Inflammatory macrophage treated with lipopolysaccharide for 1 hour (primary cell): ENCODE measurements around the gene HMGN3.
A peak's percentile ranks its signal among the peaks of the same experiment; 100 is the strongest.

Source experiments
- DNase-seq, 2 donors: peaks; one replicate each; pipeline ENCODE4 v3.0.0-alpha.2; 2020 to 2022

HMGN3 gene

GRCh38 chr6:79232696-79233462, 1.6 kb downstream of the HMGN3 start:
- DNase-seq, result no peak

GRCh38 chr6:79231666-79232065, 2.8 kb downstream of the HMGN3 start:
- no peak for DNase-seq

- DNase-seq, result no peak
These were observed 3.4 kb downstream of the HMGN3 start for GRCh38 chr6:79231101-79231500.

GRCh38 chr6:79230149-79230548, 4.3 kb downstream of the HMGN3 start:
- DNase-seq, result no peak

- DNase-seq, result no peak
These were observed 7.0 kb downstream of the HMGN3 start for GRCh38 chr6:79227445-79227844.

GRCh38 chr6:79226660-79227059, 7.8 kb downstream of the HMGN3 start:
- no peak for DNase-seq

GRCh38 chr6:79225717-79226599, 8.5 kb downstream of the HMGN3 start:
- no peak for DNase-seq

GRCh38 chr6:79223611-79224404, 10.7 kb downstream of the HMGN3 start:
- no peak for DNase-seq

- no peak for DNase-seq
These were observed 19.2 kb downstream of the HMGN3 start for GRCh38 chr6:79215213-79215824.

- DNase-seq, result no peak
These were observed 21.6 kb downstream of the HMGN3 start for GRCh38 chr6:79212859-79213258.

- DNase-seq, result peak; percentile 85 to 86
These were observed 25.7 kb downstream of the HMGN3 start for GRCh38 chr6:79208816-79209215.

- no peak for DNase-seq
These were observed 30.7 kb downstream of the HMGN3 start for GRCh38 chr6:79203753-79204253.

GRCh38 chr6:79202556-79202955, 31.9 kb downstream of the HMGN3 start:
- DNase-seq, result peak in 1 of 2 donors; percentile 52

- peak; percentile 10 to 62 for DNase-seq
These were observed 32.5 kb downstream of the HMGN3 start for GRCh38 chr6:79201983-79202382.

- no peak for DNase-seq
These were observed 33.3 kb downstream of the HMGN3 start for GRCh38 chr6:79201143-79201542.

GRCh38 chr6:79196912-79197311, 37.6 kb downstream of the HMGN3 start:
- DNase-seq, result peak; percentile 51 to 52

GRCh38 chr6:79193971-79194370, 40.5 kb downstream of the HMGN3 start:
- no peak for DNase-seq

GRCh38 chr6:79189760-79190350, 44.6 kb downstream of the HMGN3 start:
- no peak for DNase-seq

- DNase-seq, result no peak
These were observed 45.5 kb downstream of the HMGN3 start for GRCh38 chr6:79188885-79189480.

- DNase-seq, result no peak
These were observed 46.4 kb downstream of the HMGN3 start for GRCh38 chr6:79188107-79188506.

- DNase-seq, result no peak
These were observed 47.9 kb downstream of the HMGN3 start for GRCh38 chr6:79186564-79186963.

GRCh38 chr6:79184641-79185040, 49.8 kb downstream of the HMGN3 start:
- no peak for DNase-seq
